HCT116 (cell line): ENCODE results near the gene KCNN3. TPM values are rescaled to one million over a fixed set of nuclear protein-coding genes. Genes with fewer than 3 reads are reported as not detected.

Source experiments
- ATAC-seq: fragments of 200-7000 bp; cut with Tn5 transposase; 2 replicates; pipeline ENCODE4 v1.9.1; 2020; ENCODE audit warnings: mild to moderate bottlenecking, moderate library complexity
- BruUV-seq: library from RNA; stranded (reverse); fragments of 400-500 nt; replicated peaks from 2 replicates; lab custom pipeline; 2021; lab: Mats Ljungman, UMichigan
- CTCF ChIA-PET: fragments of 300-600 bp; sonication (Branson Sonifier 250); formaldehyde crosslinking; loops from one replicate; lab custom pipeline; 2021; ENCODE audit warnings: antibody characterized with exemption; lab: Charles Lee
- POLR2A ChIA-PET: fragments of 300-600, 350-600 bp; sonication (Branson Sonifier 250); formaldehyde crosslinking; loops from one replicate; lab custom pipeline; 2021; ENCODE audit warnings: antibody characterized with exemption; lab: Charles Lee
- RAD21 ChIA-PET, 2 experiments: fragments of 300-600 bp; sonication (Branson Sonifier 250); formaldehyde crosslinking; loops; one replicate each; lab custom pipeline; 2023; ENCODE audit warnings: low total read pairs in 2 of 2; ENCODE audit not compliant: uncharacterized antibody in 2 of 2, unreplicated experiment in 2 of 2, low non-redundant PET in 1 of 2; lab: Charles Lee
- DNase-seq: peaks from one replicate; pipeline ENCODE4 v3.0.0-alpha.2; 2010; ENCODE audit warnings: low read depth, low spot score
- H2AFZ ChIP-seq: fragments of 200-600 bp; shearing (Covaris generic), sonication (generic); 2 replicates; pipeline ENCODE4 v1.6.1; 2017; ENCODE audit warnings: low read depth, mixed run types, mixed read lengths, antibody characterized with exemption, low read length; ENCODE audit not compliant: poor library complexity, severe bottlenecking
- H3K27ac ChIP-seq: 2 replicates; pipeline ENCODE4 v1.5.1; 2012; ENCODE audit warnings: low read depth, low read length
- H3K27me3 ChIP-seq: fragments of 200-600 bp; sonication (generic); 2 replicates; pipeline ENCODE4 v1.6.1; 2016; ENCODE audit warnings: mixed run types, low read length, mixed read lengths; ENCODE audit not compliant: insufficient read depth
- H3K36me3 ChIP-seq, 2 experiments: fragments of 200-500 bp in 1 of 2; fragments of 200-600 bp in 1 of 2; sonication (Bioruptor generic) in 1 of 2; sonication (generic) in 1 of 2; 2 replicates each; pipeline versions ENCODE4 v1.5.1 to v1.6.1; 2014 to 2016; ENCODE audit warnings: low read length in 2 of 2, inconsistent platforms in 1 of 2, mixed read lengths in 1 of 2, mixed run types in 1 of 2; ENCODE audit not compliant: insufficient read depth in 2 of 2, control insufficient read depth in 1 of 2
- H3K4me1 ChIP-seq, 2 experiments: fragments of 200-600 bp in 1 of 2; sonication (generic) in 1 of 2; 2 replicates each; pipeline versions ENCODE4 v1.5.1 to v1.6.1; 2012 to 2017; ENCODE audit warnings: low read length in 2 of 2, inconsistent platforms in 1 of 2, mild to moderate bottlenecking in 1 of 2, mixed read lengths in 1 of 2, mixed run types in 1 of 2, moderate library complexity in 1 of 2; ENCODE audit not compliant: insufficient read depth in 2 of 2, control insufficient read depth in 1 of 2
- H3K4me2 ChIP-seq: fragments of 200-600 bp; sonication (generic); 2 replicates; pipeline ENCODE4 v1.6.1; 2017; ENCODE audit warnings: mixed run types, low read length, mixed read lengths
- H3K4me3 ChIP-seq, 2 experiments: fragments of 200-600 bp in 1 of 2; sonication (generic) in 1 of 2; replicated peaks in 1 of 2; 2 replicates each; pipeline ENCODE4 v1.5.1; 2011 to 2016; ENCODE audit warnings: low read length in 2 of 2, control low read depth in 1 of 2, low read depth in 1 of 2, mild to moderate bottlenecking in 1 of 2, mixed read lengths in 1 of 2, mixed run types in 1 of 2
- H3K79me2 ChIP-seq: fragments of 200-600 bp; sonication (generic); 2 replicates; pipeline ENCODE4 v1.6.1; 2017; ENCODE audit warnings: mild to moderate bottlenecking, mixed run types, low read length, moderate library complexity, mixed read lengths; ENCODE audit not compliant: insufficient read depth
- H3K9ac ChIP-seq: fragments of 200-600 bp; sonication (generic); 2 replicates; pipeline ENCODE4 v1.6.1; 2016; ENCODE audit warnings: low read length, mixed read lengths
- H3K9me2 ChIP-seq: fragments of 200-600 bp; sonication (generic), shearing (Covaris generic); 2 replicates; pipeline ENCODE4 v1.6.1; 2017; ENCODE audit warnings: mixed run types, mild to moderate bottlenecking, moderate library complexity; ENCODE audit not compliant: insufficient read depth
- H3K9me3 ChIP-seq, 2 experiments: fragments of 200-500 bp in 1 of 2; fragments of 200-600 bp in 1 of 2; sonication (Bioruptor generic) in 1 of 2; sonication (generic) in 1 of 2; 2 replicates each; pipeline ENCODE4 v1.6.1; 2014 to 2017; ENCODE audit warnings: low read length in 2 of 2, mixed read lengths in 2 of 2, inconsistent platforms in 1 of 2, low read depth in 1 of 2, mild to moderate bottlenecking in 1 of 2, mixed run types in 1 of 2, moderate library complexity in 1 of 2; ENCODE audit not compliant: control insufficient read depth in 1 of 2, insufficient read depth in 1 of 2
- H4K20me1 ChIP-seq: fragments of 200-600 bp; sonication (generic), shearing (Covaris generic); 2 replicates; pipeline ENCODE4 v1.6.1; 2017; ENCODE audit warnings: mixed run types, mild to moderate bottlenecking, moderate library complexity; ENCODE audit not compliant: insufficient read depth
- CBX3 ChIP-seq: IDR thresholded peaks from 2 replicates; pipeline ENCODE4 v1.6.1; 2012; ENCODE audit warnings: low read depth
- CEBPB ChIP-seq: IDR thresholded peaks from 2 replicates; pipeline ENCODE4 v1.6.1; 2012; ENCODE audit warnings: low read depth
- EGR1 ChIP-seq: IDR thresholded peaks from 2 replicates; pipeline ENCODE4 v1.6.1; 2012; ENCODE audit warnings: low read depth
- ELF1 ChIP-seq: IDR thresholded peaks from 2 replicates; pipeline ENCODE4 v1.6.1; 2012; ENCODE audit warnings: low read depth, borderline replicate concordance
- EZH2 ChIP-seq: fragments of 200-600 bp; sonication (generic); IDR thresholded peaks from 2 replicates; pipeline ENCODE4 v1.6.1; 2017; ENCODE audit warnings: antibody characterized with exemption, mixed run types
- EZH2phosphoT487 ChIP-seq: fragments of 200-600 bp; IDR thresholded peaks from 2 replicates; pipeline ENCODE4 v1.6.1; 2018; ENCODE audit warnings: antibody characterized with exemption, borderline replicate concordance
- FOSL1 ChIP-seq: IDR thresholded peaks from 2 replicates; pipeline ENCODE4 v1.6.1; 2012; ENCODE audit warnings: low read depth
- MAX ChIP-seq: IDR thresholded peaks from 2 replicates; pipeline ENCODE4 v1.6.1; 2012
- POLR2A ChIP-seq: IDR thresholded peaks from 2 replicates; pipeline ENCODE4 v1.7.0; 2011; ENCODE audit warnings: borderline replicate concordance; ENCODE audit not compliant: insufficient read depth, insufficient read length; ENCODE audit errors: extremely low read depth
- POLR2AphosphoS5 ChIP-seq: IDR thresholded peaks from 2 replicates; pipeline ENCODE4 v1.6.1; 2011; ENCODE audit warnings: mild to moderate bottlenecking, low read depth, low read length, moderate library complexity
- RAD21 ChIP-seq: IDR thresholded peaks from 2 replicates; pipeline ENCODE4 v1.6.1; 2012; ENCODE audit warnings: low read depth, mild to moderate bottlenecking
- SIN3A ChIP-seq: IDR thresholded peaks from 2 replicates; pipeline ENCODE4 v1.6.1; 2012; ENCODE audit warnings: low read depth
- YY1 ChIP-seq: IDR thresholded peaks from 2 replicates; pipeline ENCODE4 v1.6.1; 2011; ENCODE audit warnings: low read length, low read depth, moderate library complexity, mild to moderate bottlenecking; ENCODE audit not compliant: insufficient replicate concordance; ENCODE audit errors: extremely low read depth
- ZBTB33 ChIP-seq: IDR thresholded peaks from 2 replicates; pipeline ENCODE4 v1.6.1; 2011; ENCODE audit warnings: mild to moderate bottlenecking, low read length, moderate library complexity; ENCODE audit not compliant: insufficient replicate concordance; ENCODE audit errors: extremely low read depth
- ZNF274 ChIP-seq: fragments of 200-500 bp; sonication (Bioruptor generic); IDR thresholded peaks from 2 replicates; pipeline ENCODE4 v1.6.1; 2014; ENCODE audit warnings: mild to moderate bottlenecking, low read depth, low read length, inconsistent platforms
- intact Hi-C: fragments of 100-400 bp; cut with micrococcal nuclease; formaldehyde crosslinking; loops from 2 replicates; pipeline ENCODE4 v1.10.0; 2022
- total RNA-seq: library from RNA; stranded (reverse); gene quantifications from one replicate; pipeline ENCODE4 v1.2.1, GENCODE V29; 2021; ENCODE audit not compliant: unreplicated experiment
- TF ChIP-seq, protein P1 (sequence below): IDR thresholded peaks from 2 replicates; pipeline ENCODE4 v1.6.1; 2012; ENCODE audit warnings: low read depth
- TF ChIP-seq, protein P2 (sequence below), 3 experiments: fragments of 200-600 bp in 1 of 3; sonication (generic) in 1 of 3; IDR thresholded peaks in 2 of 3; conservative IDR thresholded peaks in 1 of 3; 2 replicates each; pipeline ENCODE4 v1.5.1; 2012 to 2017; ENCODE audit warnings: low read depth in 2 of 3, low read length in 2 of 3, antibody characterized with exemption in 1 of 3, borderline replicate concordance in 1 of 3, control low read depth in 1 of 3, mild to moderate bottlenecking in 1 of 3, mixed read lengths in 1 of 3, mixed run types in 1 of 3, moderate library complexity in 1 of 3; ENCODE audit not compliant: insufficient read depth in 1 of 3

The KCNN3 gene
- total RNA-seq, 1 experiment from 2014 or later: 1.1 TPM

DNA sequence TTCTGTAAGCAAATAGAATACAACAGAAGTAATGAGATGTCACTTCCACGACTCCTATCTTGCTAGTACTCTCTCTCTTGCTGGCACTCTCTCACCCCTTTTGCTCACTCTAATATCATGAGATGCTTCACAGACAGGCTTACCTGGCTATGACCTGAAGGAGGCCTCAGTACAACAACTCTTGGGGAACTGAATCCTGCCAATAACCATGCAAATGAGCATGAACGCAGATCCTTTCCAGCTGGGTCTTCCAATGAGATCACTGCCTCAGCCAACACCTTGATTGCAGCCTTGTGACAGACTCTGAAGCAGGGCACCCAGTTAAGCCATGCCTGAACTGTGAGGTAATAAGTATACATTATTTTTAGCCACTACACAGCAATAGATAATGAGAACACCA, 209.0 kb downstream of the KCNN3 start:
- Histone ChIP-seq H4K20me1 (no peaks in the 10 kb centered on the region), H3K4me2 (no peak overlapping the region), H3K4me3 (no peak overlapping the region), H3K27me3 (no peaks in the 10 kb centered on the region; the same call in 1 of the 2 replicates)
- POLR2A ChIA-PET: no interaction called here
- TF ChIP-seq FOSL1 (no peak), MAX (no peak), ELF1 (no peak), SIN3A (no peak), EGR1 (no peak), ZBTB33 (no peak), YY1 (no peak), POLR2AphosphoS5 (no peak), RAD21 (no peak), ZNF274 (no peak), CEBPB (no peak), EZH2 (no peak), CBX3 (no peak), EZH2phosphoT487 (no peak), POLR2A (no peak)
- TF ChIP-seq, protein P1, sequence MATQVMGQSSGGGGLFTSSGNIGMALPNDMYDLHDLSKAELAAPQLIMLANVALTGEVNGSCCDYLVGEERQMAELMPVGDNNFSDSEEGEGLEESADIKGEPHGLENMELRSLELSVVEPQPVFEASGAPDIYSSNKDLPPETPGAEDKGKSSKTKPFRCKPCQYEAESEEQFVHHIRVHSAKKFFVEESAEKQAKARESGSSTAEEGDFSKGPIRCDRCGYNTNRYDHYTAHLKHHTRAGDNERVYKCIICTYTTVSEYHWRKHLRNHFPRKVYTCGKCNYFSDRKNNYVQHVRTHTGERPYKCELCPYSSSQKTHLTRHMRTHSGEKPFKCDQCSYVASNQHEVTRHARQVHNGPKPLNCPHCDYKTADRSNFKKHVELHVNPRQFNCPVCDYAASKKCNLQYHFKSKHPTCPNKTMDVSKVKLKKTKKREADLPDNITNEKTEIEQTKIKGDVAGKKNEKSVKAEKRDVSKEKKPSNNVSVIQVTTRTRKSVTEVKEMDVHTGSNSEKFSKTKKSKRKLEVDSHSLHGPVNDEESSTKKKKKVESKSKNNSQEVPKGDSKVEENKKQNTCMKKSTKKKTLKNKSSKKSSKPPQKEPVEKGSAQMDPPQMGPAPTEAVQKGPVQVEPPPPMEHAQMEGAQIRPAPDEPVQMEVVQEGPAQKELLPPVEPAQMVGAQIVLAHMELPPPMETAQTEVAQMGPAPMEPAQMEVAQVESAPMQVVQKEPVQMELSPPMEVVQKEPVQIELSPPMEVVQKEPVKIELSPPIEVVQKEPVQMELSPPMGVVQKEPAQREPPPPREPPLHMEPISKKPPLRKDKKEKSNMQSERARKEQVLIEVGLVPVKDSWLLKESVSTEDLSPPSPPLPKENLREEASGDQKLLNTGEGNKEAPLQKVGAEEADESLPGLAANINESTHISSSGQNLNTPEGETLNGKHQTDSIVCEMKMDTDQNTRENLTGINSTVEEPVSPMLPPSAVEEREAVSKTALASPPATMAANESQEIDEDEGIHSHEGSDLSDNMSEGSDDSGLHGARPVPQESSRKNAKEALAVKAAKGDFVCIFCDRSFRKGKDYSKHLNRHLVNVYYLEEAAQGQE: no peak
- TF ChIP-seq, protein P2, sequence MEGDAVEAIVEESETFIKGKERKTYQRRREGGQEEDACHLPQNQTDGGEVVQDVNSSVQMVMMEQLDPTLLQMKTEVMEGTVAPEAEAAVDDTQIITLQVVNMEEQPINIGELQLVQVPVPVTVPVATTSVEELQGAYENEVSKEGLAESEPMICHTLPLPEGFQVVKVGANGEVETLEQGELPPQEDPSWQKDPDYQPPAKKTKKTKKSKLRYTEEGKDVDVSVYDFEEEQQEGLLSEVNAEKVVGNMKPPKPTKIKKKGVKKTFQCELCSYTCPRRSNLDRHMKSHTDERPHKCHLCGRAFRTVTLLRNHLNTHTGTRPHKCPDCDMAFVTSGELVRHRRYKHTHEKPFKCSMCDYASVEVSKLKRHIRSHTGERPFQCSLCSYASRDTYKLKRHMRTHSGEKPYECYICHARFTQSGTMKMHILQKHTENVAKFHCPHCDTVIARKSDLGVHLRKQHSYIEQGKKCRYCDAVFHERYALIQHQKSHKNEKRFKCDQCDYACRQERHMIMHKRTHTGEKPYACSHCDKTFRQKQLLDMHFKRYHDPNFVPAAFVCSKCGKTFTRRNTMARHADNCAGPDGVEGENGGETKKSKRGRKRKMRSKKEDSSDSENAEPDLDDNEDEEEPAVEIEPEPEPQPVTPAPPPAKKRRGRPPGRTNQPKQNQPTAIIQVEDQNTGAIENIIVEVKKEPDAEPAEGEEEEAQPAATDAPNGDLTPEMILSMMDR (IDR thresholded peaks at IDR 0.05 in 2 of 3, conservative IDR thresholded peaks at IDR 0.05 in 1 of 3; ENCODE audit: borderline replicate concordance in 1 of 3, insufficient read depth in 1 of 3, low read depth in 2 of 3, low read length in 2 of 3): no peak
- TF ChIP-seq, all 23 proteins: peak for 0
- RAD21 ChIA-PET: no interaction called here
- no peak for DNase-seq
- no peaks in the 10 kb centered on the region for H3K9me3 ChIP-seq
- H3K27ac ChIP-seq: no peak overlapping the region
- H3K36me3 ChIP-seq: no peaks in the 10 kb centered on the region
- no TSS peak for BruUV-seq
- H3K9me2 ChIP-seq: no peaks in the 10 kb centered on the region
- CTCF ChIA-PET: interaction anchor here (1.2 kb wide), 1 partner anchor 182 kb away, joined by 3 read pairs; no protein-coding TSS in a partner anchor
- ATAC-seq: peak; percentile 55; the same call in 1 of the 2 replicates
- intact Hi-C loops: loop anchor here (10.0 kb wide), 1 partner anchor 96 kb away; the partner anchor contains the start of gene CHRNB2
- no peaks in the 10 kb centered on the region for H3K4me1 ChIP-seq
- no peak overlapping the region for H3K9ac ChIP-seq
- no peaks in the 10 kb centered on the region for H3K79me2 ChIP-seq
- H2AFZ ChIP-seq: no peak overlapping the region
